ENCODE results near the gene CD38.

The CD38 gene

GRCh38 chr4:15809058-15809457 lies 30.9 kb downstream of the CD38 start:
- TF ChIP-seq TEAD4 (IDR thresholded peaks at IDR 0.05) (no peak), TAF1 (IDR thresholded peaks at IDR 0.05; ENCODE audit: low read depth) (no peak), FOXM1 (IDR thresholded peaks at IDR 0.05; ENCODE audit: borderline replicate concordance, low read depth) (no peak), CEBPB (IDR thresholded peaks at IDR 0.05) (no peak), EP300 (IDR thresholded peaks at IDR 0.05; ENCODE audit: borderline replicate concordance) (no peak), EGR1 (IDR thresholded peaks at IDR 0.05) (no peak), NFIC (IDR thresholded peaks at IDR 0.05) (no peak), CREB1 (IDR thresholded peaks at IDR 0.05; ENCODE audit: low read depth) (no peak), REST (IDR thresholded peaks at IDR 0.05; ENCODE audit: low read depth) (no peak), YY1 (IDR thresholded peaks at IDR 0.05; ENCODE audit: low read depth) (no peak), RAD21 (IDR thresholded peaks at IDR 0.05; ENCODE audit: low read depth) (no peak), TCF12 (IDR thresholded peaks at IDR 0.05; ENCODE audit: low read depth) (no peak), MAX (IDR thresholded peaks at IDR 0.05) (no peak), ZBTB7A (IDR thresholded peaks at IDR 0.05; ENCODE audit: low read depth) (no peak)

DNA sequence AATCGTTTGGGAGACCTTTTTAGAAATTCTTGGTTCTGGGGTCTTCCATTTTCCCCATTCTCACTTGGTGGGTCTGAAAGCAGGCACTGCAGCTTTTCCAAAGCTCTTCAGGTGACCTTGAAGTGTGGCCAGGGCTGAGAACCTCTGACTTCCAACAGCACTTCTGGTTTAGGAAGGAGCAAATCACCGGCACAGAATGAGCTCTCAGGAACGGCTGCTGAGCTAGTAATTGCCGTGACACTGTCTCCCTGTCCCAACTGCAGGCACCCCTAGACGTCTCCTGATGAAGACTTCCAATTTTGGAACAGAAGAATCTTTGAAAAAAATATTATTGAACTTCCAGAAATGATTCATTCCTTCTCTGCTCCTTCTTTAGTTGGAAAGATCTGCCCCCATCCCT lies 31.3 kb downstream of the CD38 start:
- TF ChIP-seq TCF12 (IDR thresholded peaks at IDR 0.05; ENCODE audit: low read depth) (no peak), NFIC (IDR thresholded peaks at IDR 0.05) (no peak), CEBPB (IDR thresholded peaks at IDR 0.05) (no peak)

DNA sequence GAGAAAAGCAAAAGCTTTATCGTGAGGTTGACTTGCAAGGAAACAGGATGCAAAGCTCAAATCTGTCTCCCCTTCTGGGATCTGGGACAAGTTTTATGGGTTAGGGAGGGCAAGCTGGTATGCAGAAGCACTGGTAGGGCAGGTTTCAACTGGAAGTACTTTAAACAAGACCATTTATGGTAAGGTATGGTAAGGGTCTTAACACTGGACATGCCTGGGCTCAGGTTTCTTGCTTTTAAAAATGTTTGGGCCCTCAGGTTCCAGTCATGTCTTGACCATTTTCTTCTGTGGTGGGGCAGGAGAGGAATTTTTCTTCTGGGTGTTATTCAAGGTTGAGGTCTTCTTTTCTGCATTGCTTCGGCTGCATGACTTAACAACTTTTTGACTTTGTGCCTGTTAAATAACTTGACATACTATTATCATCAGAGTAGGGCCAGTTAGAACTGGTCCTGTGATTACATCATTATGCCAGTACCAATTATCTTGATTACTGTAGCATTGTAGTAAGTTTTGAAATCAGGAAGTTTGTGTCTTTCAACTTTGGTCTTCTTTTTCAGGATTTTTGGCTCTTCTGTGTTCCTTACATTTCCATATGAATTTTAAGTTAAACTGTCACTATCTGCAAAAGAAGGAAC lies 33.7 kb downstream of the CD38 start:
- peak; percentile 53; the same call in 1 of the 2 replicates for TF ChIP-seq MAX (IDR thresholded peaks at IDR 0.05)
- peak; percentile 86 for TF ChIP-seq TCF12 (IDR thresholded peaks at IDR 0.05; ENCODE audit: low read depth)
- TF ChIP-seq FOXM1 (IDR thresholded peaks at IDR 0.05; ENCODE audit: borderline replicate concordance, low read depth) = peak; percentile 73; the same call in 1 of the 2 replicates
- peak; percentile 94 for TF ChIP-seq TEAD4 (IDR thresholded peaks at IDR 0.05)
- no peak for TF ChIP-seq TAF1 (IDR thresholded peaks at IDR 0.05; ENCODE audit: low read depth)
- TF ChIP-seq ZBTB7A (IDR thresholded peaks at IDR 0.05; ENCODE audit: low read depth) = no peak
- TF ChIP-seq CEBPB (IDR thresholded peaks at IDR 0.05) = no peak
- no peak for TF ChIP-seq REST (IDR thresholded peaks at IDR 0.05; ENCODE audit: low read depth)
- no peak for TF ChIP-seq RAD21 (IDR thresholded peaks at IDR 0.05; ENCODE audit: low read depth)
- TF ChIP-seq EP300 (IDR thresholded peaks at IDR 0.05; ENCODE audit: borderline replicate concordance) = peak; percentile 86; the same call in 1 of the 2 replicates
- TF ChIP-seq NFIC (IDR thresholded peaks at IDR 0.05) = peak; percentile 65
- TF ChIP-seq YY1 (IDR thresholded peaks at IDR 0.05; ENCODE audit: low read depth) = peak; percentile 35; the same call in 1 of the 2 replicates
- no peak for TF ChIP-seq CREB1 (IDR thresholded peaks at IDR 0.05; ENCODE audit: low read depth)
- TF ChIP-seq EGR1 (IDR thresholded peaks at IDR 0.05) = no peak
- 0 out of 2 replicates have a peak, but pooled peaks have one; percentile 24 for TF ChIP-seq USF1 (IDR thresholded peaks at IDR 0.05)

DNA sequence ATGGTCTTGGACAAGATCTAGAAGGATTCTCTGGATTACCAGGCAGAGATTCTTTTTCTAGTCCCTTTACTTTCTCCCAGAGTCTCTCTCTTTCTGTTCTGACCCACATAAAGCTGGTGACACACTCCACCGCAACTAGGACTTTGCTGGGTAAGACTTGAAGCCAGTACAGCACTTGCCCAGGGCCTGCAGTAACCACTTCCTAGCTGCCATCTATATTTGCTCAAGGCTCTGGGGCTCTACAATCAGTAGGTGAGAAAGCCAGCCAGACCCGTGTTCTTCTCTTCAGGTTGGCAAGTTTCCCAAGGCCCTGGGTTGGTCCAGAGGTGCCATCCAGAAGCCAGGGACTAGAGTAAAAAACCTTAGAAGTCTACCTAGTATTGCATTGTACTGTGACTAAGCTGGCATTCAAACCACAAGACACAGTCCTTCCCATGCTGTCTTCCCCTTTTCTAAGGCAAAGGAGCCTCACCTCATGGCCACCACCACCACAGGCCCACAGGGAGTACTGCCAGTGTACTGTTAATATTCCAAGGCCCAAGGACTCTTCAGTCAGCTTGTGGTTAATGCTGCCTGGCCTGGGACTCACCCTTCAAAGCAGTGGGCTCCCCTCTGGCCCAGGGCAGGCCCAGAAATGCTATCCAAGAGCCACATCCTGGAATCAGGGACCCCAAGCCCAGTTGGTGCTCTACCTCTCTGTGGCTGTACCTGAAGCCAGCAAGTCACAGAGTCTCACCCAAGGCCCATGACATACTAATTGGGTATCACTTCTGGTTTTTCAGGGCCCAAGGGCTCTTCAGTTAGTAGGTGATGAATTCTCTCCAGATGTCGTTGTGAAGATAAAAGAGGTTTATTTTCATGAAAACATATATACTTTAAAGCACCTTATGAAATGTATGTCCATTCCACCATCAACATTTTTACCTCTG lies 54.7 kb downstream of the CD38 start:
- TF ChIP-seq EP300 (IDR thresholded peaks at IDR 0.05; ENCODE audit: borderline replicate concordance) = no peak

DNA sequence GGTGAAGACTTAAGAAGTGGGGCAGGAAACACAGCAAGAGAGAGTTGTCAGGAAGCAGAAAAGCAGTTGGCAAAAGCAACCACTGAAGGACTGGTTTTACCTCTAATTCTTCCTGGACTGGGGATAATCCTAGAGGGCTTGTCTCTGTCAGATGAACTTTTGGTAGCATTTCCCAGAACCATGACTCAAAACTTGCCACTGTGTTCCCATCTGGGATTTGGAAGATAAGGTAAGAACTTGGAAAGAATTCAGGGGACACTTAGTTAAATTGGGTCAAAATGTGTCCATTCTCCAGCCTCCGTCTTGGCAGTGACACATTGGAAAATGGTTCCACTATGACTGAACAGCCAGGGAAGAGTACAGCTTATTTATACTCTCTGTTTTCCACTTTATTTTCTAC lies 55.7 kb downstream of the CD38 start:
- TF ChIP-seq FOXM1 (IDR thresholded peaks at IDR 0.05; ENCODE audit: borderline replicate concordance, low read depth) (no peak), EGR1 (IDR thresholded peaks at IDR 0.05) (no peak), TAF1 (IDR thresholded peaks at IDR 0.05; ENCODE audit: low read depth) (no peak), MAX (IDR thresholded peaks at IDR 0.05) (no peak), TEAD4 (IDR thresholded peaks at IDR 0.05) (no peak), REST (IDR thresholded peaks at IDR 0.05; ENCODE audit: low read depth) (no peak), NFIC (IDR thresholded peaks at IDR 0.05) (no peak), YY1 (IDR thresholded peaks at IDR 0.05; ENCODE audit: low read depth) (no peak), RAD21 (IDR thresholded peaks at IDR 0.05; ENCODE audit: low read depth) (no peak), USF1 (IDR thresholded peaks at IDR 0.05) (no peak), CREB1 (IDR thresholded peaks at IDR 0.05; ENCODE audit: low read depth) (no peak), CEBPB (IDR thresholded peaks at IDR 0.05) (no peak), TCF12 (IDR thresholded peaks at IDR 0.05; ENCODE audit: low read depth) (no peak), ZBTB7A (IDR thresholded peaks at IDR 0.05; ENCODE audit: low read depth) (no peak), EP300 (IDR thresholded peaks at IDR 0.05; ENCODE audit: borderline replicate concordance) (no peak)

Measured in Ishikawa (cell line).